Measurements from ENCODE around the gene CADM1. TPM values are rescaled to one million over a fixed set of nuclear protein-coding genes. Genes with fewer than 3 reads are reported as not detected.

CADM1 gene
- total and polyA plus RNA-seq, 2 donors (not counting 1 experiment from before 2014, with no cell fraction given) = 15.4 to 86.0 TPM

GRCh38 chr11:115166820-115167219 is 337.4 kb downstream of the CADM1 start:
- H2AFZ ChIP-seq (ENCODE audit: low read length) = no peak overlapping the region
- H3K9me3 ChIP-seq (ENCODE audit: control insufficient read depth, insufficient read depth, low read depth, low read length) = no peaks in the 10 kb centered on the region
- H3K4me3 ChIP-seq (replicated peaks in 1 of 4; ENCODE audit: control extremely low read depth in 1 of 4, insufficient read depth in 1 of 4, low read depth in 3 of 4, low read length in 4 of 4) = no peak overlapping the region
- H4K20me1 ChIP-seq (ENCODE audit: control insufficient read depth, extremely low read depth, insufficient read depth, low read length) = no peaks in the 10 kb centered on the region
- no peak overlapping the region for H3K27ac ChIP-seq (ENCODE audit: insufficient read depth, low read length)
- no peaks in the 10 kb centered on the region for H3K4me1 ChIP-seq (ENCODE audit: control insufficient read depth, extremely low read depth, insufficient read depth, low read length)
- peak in 1 of 2 donors; percentile 33 for DNase-seq (ENCODE audit: low read depth in 2 of 2)
- no peak overlapping the region for H3K9ac ChIP-seq (ENCODE audit: insufficient read depth, low read length)
- TF ChIP-seq EZH2 (IDR thresholded peaks at IDR 0.05; ENCODE audit: low read length, missing control alignments) (no peak), CTCF (conservative IDR thresholded peaks at IDR 0.05 in 1 of 2, IDR thresholded peaks at IDR 0.05 in 1 of 2; ENCODE audit: low read depth in 1 of 2, low read length in 2 of 2) (no peak)
- no peaks in the 10 kb centered on the region for H3K79me2 ChIP-seq (ENCODE audit: control insufficient read depth, insufficient read depth, low read length)
- no peaks in the 10 kb centered on the region for H3K27me3 ChIP-seq (ENCODE audit: control insufficient read depth, insufficient read depth, low read length)
- H3K36me3 ChIP-seq (ENCODE audit: control insufficient read depth, insufficient read depth, low read length) = no peaks in the 10 kb centered on the region
- H3K4me2 ChIP-seq (ENCODE audit: extremely low read depth, insufficient read depth, low read length) = no peak overlapping the region

- H3K27ac ChIP-seq (ENCODE audit: insufficient read depth, low read length) = no peak overlapping the region
- H3K9ac ChIP-seq (ENCODE audit: insufficient read depth, low read length) = no peak overlapping the region
- no peaks in the 10 kb centered on the region for H3K27me3 ChIP-seq (ENCODE audit: control insufficient read depth, insufficient read depth, low read length)
- H2AFZ ChIP-seq (ENCODE audit: low read length) = no peak overlapping the region
- H3K4me1 ChIP-seq (ENCODE audit: control insufficient read depth, extremely low read depth, insufficient read depth, low read length) = no peaks in the 10 kb centered on the region
- no peak for TF ChIP-seq CTCF (conservative IDR thresholded peaks at IDR 0.05 in 1 of 2, IDR thresholded peaks at IDR 0.05 in 1 of 2; ENCODE audit: low read depth in 1 of 2, low read length in 2 of 2)
- TF ChIP-seq EZH2 (IDR thresholded peaks at IDR 0.05; ENCODE audit: low read length, missing control alignments) = no peak
- no peaks in the 10 kb centered on the region for H4K20me1 ChIP-seq (ENCODE audit: control insufficient read depth, extremely low read depth, insufficient read depth, low read length)
- no peak overlapping the region for H3K4me2 ChIP-seq (ENCODE audit: extremely low read depth, insufficient read depth, low read length)
- no peaks in the 10 kb centered on the region for H3K9me3 ChIP-seq (ENCODE audit: control insufficient read depth, insufficient read depth, low read depth, low read length)
- peak in 1 of 2 donors; percentile 30 for DNase-seq (ENCODE audit: low read depth in 2 of 2)
- H3K4me3 ChIP-seq (replicated peaks in 1 of 4; ENCODE audit: control extremely low read depth in 1 of 4, insufficient read depth in 1 of 4, low read depth in 3 of 4, low read length in 4 of 4) = no peak overlapping the region
- no peaks in the 10 kb centered on the region for H3K79me2 ChIP-seq (ENCODE audit: control insufficient read depth, insufficient read depth, low read length)
- H3K36me3 ChIP-seq (ENCODE audit: control insufficient read depth, insufficient read depth, low read length) = no peaks in the 10 kb centered on the region
These were observed 339.4 kb downstream of the CADM1 start for GRCh38 chr11:115164774-115165173.

DNA sequence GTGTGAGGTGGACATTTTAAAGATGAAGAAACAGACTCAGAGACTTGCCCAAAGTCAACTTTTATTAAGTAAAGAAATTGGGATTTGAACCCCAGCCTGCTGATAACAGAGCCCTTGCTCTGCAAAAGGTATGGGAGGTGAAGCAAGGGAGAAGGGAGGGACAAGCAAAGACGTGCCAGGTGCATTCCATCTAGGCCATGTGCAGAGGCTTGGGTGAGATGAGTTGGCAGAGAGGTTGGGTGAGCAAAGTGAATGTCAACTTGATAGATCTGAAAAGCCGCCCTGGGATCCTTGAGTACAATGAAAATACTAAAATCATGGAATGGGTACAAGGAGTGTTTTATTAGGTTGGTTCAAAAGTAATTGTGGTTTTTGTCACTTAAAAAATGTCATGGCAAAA is 341.3 kb downstream of the CADM1 start:
- Histone ChIP-seq H4K20me1 (ENCODE audit: control insufficient read depth, extremely low read depth, insufficient read depth, low read length) (no peaks in the 10 kb centered on the region), H3K9ac (ENCODE audit: insufficient read depth, low read length) (no peak overlapping the region), H3K36me3 (ENCODE audit: control insufficient read depth, insufficient read depth, low read length) (no peaks in the 10 kb centered on the region), H3K9me3 (ENCODE audit: control insufficient read depth, insufficient read depth, low read depth, low read length) (no peaks in the 10 kb centered on the region), H3K27me3 (ENCODE audit: control insufficient read depth, insufficient read depth, low read length) (no peaks in the 10 kb centered on the region), H3K4me2 (ENCODE audit: extremely low read depth, insufficient read depth, low read length) (no peak overlapping the region), H3K79me2 (ENCODE audit: control insufficient read depth, insufficient read depth, low read length) (no peaks in the 10 kb centered on the region), H2AFZ (ENCODE audit: low read length) (no peak overlapping the region), H3K4me3 (replicated peaks in 1 of 4; ENCODE audit: control extremely low read depth in 1 of 4, insufficient read depth in 1 of 4, low read depth in 3 of 4, low read length in 4 of 4) (no peak overlapping the region), H3K4me1 (ENCODE audit: control insufficient read depth, extremely low read depth, insufficient read depth, low read length) (no peaks in the 10 kb centered on the region), H3K27ac (ENCODE audit: insufficient read depth, low read length) (no peak overlapping the region)
- TF ChIP-seq EZH2 (IDR thresholded peaks at IDR 0.05; ENCODE audit: low read length, missing control alignments) = no peak
- no peak for TF ChIP-seq CTCF (conservative IDR thresholded peaks at IDR 0.05 in 1 of 2, IDR thresholded peaks at IDR 0.05 in 1 of 2; ENCODE audit: low read depth in 1 of 2, low read length in 2 of 2)
- DNase-seq (ENCODE audit: low read depth in 2 of 2) = no peak
